Peyer's patch (tissue), 4 donors: ENCODE measurements around the gene SPG21.

Experiments used
- POLR2A ChIP-seq, 2 donors: fragments of 450-650 bp; IDR thresholded peaks; one replicate each; pipeline ENCODE4 v1.5.1; 2017; ENCODE audit warnings: antibody characterized with exemption in 2 of 2, mild to moderate bottlenecking in 2 of 2, moderate library complexity in 2 of 2
- TF ChIP-seq, protein P1 (sequence below), 6 experiments: fragments of 450-650 bp in 4 of 6; fragments of 200-600 bp in 2 of 6; sonication (generic) in 1 of 6; IDR thresholded peaks; one replicate each; pipeline ENCODE4 v1.5.1; 2017 to 2019; ENCODE audit warnings: antibody characterized with exemption in 6 of 6, mild to moderate bottlenecking in 3 of 6, moderate library complexity in 1 of 6

DNA sequence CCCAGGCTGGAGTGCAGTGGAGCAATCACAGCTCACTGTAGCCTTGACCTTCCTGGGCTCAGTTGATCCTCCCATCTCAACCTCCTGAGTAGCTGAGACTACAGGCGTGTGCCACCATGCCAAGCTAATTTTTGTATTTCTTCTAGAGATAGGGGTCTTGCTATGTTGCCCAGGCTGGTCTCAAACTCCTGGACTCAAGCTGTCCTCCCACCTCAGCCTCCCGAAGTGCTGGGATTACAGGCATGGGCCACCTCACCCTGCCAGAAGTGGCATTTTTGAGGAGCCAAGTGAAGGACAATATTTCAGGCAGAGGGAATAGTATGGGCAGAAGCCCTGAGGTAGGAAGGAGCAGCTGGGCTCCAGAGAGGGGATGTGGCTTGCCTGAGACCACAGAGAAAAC, 73.3 kb downstream of the SPG21 start:
- TF ChIP-seq, protein P1, sequence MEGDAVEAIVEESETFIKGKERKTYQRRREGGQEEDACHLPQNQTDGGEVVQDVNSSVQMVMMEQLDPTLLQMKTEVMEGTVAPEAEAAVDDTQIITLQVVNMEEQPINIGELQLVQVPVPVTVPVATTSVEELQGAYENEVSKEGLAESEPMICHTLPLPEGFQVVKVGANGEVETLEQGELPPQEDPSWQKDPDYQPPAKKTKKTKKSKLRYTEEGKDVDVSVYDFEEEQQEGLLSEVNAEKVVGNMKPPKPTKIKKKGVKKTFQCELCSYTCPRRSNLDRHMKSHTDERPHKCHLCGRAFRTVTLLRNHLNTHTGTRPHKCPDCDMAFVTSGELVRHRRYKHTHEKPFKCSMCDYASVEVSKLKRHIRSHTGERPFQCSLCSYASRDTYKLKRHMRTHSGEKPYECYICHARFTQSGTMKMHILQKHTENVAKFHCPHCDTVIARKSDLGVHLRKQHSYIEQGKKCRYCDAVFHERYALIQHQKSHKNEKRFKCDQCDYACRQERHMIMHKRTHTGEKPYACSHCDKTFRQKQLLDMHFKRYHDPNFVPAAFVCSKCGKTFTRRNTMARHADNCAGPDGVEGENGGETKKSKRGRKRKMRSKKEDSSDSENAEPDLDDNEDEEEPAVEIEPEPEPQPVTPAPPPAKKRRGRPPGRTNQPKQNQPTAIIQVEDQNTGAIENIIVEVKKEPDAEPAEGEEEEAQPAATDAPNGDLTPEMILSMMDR (IDR thresholded peaks at IDR 0.05), result no peak
- TF ChIP-seq POLR2A (IDR thresholded peaks at IDR 0.05), result no peak
